ENCODE measurements around the gene TEC. TPM values are rescaled to one million over a fixed set of nuclear protein-coding genes. Genes with fewer than 3 reads are reported as not detected.
"Not testable (repeated sequence)": the region's sequence is repeated elsewhere in the genome, so short reads cannot be mapped to it uniquely, and the experiment has no call there.

TEC gene
- 1 to 10 TPM in 2 of 4 donors, under 1 TPM in 2; 0.20 to 1.9 (median 1.1) TPM for total RNA-seq

DNA sequence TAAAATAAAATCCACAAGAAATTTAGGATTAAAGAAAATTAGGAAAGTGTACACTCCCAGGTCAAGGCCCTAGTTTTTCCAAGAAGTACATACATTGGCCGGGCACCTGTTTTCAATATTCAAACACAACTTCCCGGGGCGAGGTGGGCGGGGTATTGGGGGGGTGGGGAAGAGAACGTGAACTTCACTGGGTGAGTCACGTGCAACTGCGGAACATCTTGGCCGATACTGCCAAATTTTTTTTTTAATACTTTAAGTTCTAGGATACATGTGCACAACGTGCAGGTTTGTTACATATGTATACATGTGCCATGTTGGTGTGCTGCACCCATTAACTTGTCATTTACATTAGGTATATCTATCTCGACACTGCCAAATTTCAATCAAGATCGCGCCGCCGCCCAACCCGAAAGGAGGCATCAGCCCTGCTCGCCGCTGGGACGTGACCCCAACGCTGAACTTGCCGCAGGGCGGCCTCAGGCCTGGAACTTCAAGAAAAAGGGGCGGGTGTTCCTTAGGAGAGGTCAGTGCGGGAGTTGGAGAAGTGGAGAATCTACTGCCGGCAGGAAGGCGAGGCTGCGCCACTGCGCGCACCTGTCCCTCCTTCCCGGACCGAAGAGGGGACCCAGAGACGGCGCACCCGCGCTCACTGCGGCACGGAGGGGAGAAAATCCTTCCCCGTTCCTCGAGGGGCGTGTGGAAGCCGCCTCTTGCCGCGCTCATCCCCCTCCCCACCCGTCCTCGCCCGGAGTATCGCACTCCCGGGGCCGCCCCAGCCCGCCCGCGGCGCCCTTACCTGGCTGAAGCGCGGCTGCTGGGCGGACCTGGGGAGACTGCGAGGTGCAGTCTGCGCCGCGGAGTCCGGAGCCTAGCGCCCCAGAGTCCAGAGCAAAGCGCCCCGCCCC lies at the start of gene TEC:
TEC (minus strand) TSS at position 883 of the 905 bp plus-strand sequence. CDS start 41,224 bp downstream, outside the sequence.
- in situ Hi-C loops (cut with MboI; ENCODE audit: low sequenced_read_pairs in 4 of 4) (no loop called here), intact Hi-C loops (cut with DNase I; ENCODE audit: low total_unique reads) (loop anchor here (2.0 to 10.0 kb wide), 3 partner anchors 72 to 566 kb away; partner anchors contain the start of genes NFXL1, OCIAD1 and SLAIN2)
- no peaks in the 10 kb centered on the region for H3K27me3 ChIP-seq
- H3K4me3 ChIP-seq, result peak within 1 kb of the TSS; percentile 92 to 100 (median 94)
- TF ChIP-seq POLR2A (IDR thresholded peaks at IDR 0.05), result peak; percentile 62 to 65
- TF ChIP-seq, protein P1, sequence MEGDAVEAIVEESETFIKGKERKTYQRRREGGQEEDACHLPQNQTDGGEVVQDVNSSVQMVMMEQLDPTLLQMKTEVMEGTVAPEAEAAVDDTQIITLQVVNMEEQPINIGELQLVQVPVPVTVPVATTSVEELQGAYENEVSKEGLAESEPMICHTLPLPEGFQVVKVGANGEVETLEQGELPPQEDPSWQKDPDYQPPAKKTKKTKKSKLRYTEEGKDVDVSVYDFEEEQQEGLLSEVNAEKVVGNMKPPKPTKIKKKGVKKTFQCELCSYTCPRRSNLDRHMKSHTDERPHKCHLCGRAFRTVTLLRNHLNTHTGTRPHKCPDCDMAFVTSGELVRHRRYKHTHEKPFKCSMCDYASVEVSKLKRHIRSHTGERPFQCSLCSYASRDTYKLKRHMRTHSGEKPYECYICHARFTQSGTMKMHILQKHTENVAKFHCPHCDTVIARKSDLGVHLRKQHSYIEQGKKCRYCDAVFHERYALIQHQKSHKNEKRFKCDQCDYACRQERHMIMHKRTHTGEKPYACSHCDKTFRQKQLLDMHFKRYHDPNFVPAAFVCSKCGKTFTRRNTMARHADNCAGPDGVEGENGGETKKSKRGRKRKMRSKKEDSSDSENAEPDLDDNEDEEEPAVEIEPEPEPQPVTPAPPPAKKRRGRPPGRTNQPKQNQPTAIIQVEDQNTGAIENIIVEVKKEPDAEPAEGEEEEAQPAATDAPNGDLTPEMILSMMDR (IDR thresholded peaks at IDR 0.05 in 4 of 5, conservative IDR thresholded peaks at IDR 0.05 in 1 of 5), result no peak
- peak; percentile 32 to 59 for DNase-seq
- H3K27ac ChIP-seq, result peak within 1 kb of the TSS; percentile 88 to 94 (median 92)
- no peaks in the 10 kb centered on the region for H3K36me3 ChIP-seq
- no peaks in the 10 kb centered on the region for H3K9me3 ChIP-seq
- peak; percentile 68 to 72 for ATAC-seq
- H3K4me1 ChIP-seq, result peaks cover 5% of the 10 kb centered on the region in 2 donors

DNA sequence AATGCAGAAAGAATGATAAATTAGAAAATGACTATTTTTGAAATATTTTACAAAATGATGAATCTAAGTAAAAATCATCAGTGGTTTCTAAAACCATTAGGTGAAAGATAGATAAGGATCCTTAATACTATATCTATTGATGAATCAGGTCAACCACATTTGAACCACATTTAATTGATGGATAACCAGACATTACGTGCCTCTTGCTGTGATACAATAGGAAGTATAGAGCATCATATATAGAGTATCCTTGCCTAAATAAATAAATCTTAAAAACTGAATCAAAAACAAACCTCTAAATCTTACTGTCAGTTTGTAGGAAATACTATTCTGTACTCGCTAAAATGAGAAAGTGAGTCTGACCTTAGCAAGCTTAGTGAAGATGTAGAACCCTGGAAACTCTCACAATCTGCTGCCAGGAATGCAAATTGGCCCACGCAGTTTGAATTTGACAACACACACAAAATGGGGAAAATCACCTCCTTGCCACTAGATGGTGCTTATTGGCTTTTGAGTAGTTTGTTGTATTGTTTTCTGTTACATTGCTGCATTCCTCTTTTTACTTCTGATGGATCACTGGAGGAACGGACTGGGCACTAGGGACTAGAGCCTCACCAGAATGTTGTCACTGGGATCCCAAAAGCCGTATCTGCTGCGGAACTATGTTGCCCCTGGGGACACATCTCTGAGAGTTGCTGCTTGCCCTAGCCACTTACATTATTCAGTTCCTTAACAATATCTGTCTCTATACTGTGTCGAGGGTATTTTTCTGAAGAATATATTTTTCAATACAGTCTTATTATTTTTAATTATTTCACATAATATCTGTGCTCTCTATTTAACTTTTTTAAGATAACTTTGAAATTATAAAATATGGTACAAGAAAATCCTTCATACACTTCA lies 46.3 kb upstream of the TEC start:
- no peaks in the 10 kb centered on the region for H3K27me3 ChIP-seq
- no peak overlapping the region for H3K27ac ChIP-seq
- ATAC-seq, result peak; percentile 36 to 66
- no peaks in the 10 kb centered on the region for H3K9me3 ChIP-seq
- DNase-seq, result no peak
- no peak for TF ChIP-seq POLR2A (IDR thresholded peaks at IDR 0.05)
- TF ChIP-seq, protein P1 (IDR thresholded peaks at IDR 0.05 in 4 of 5, conservative IDR thresholded peaks at IDR 0.05 in 1 of 5), result peak; percentile 30 to 71 (median 51)
- in situ Hi-C loops (cut with MboI; ENCODE audit: low sequenced_read_pairs in 4 of 4), result loop anchor here in 2 of 4 donors (5.0 to 25.0 kb wide), 2 partner anchors 96 to 646 kb away; no protein-coding TSS in a partner anchor
- H3K36me3 ChIP-seq, result no peaks in the 10 kb centered on the region
- intact Hi-C loops (cut with DNase I; ENCODE audit: low total_unique reads), result no loop called here
- H3K4me1 ChIP-seq, result no peaks in the 10 kb centered on the region
- H3K4me3 ChIP-seq, result no peak overlapping the region

DNA sequence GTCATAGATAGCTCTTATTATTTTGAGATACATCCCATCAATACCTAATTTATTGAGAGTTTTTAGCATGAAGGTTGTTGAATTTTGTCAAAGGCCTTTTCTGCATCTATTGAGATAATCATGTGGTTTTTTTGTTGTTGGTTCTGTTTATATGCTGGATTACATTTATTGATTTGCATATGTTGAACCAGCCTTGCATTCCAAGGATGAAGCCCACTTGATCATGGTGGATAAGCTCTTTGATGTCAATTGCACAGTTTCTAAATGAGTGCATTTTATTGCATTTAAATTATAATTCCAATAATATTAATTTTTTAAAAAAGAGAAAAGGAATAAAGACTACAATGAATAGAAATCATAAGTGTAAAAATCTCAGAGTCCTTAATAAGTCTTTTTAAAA lies 45.1 kb upstream of the TEC start:
- in situ Hi-C loops (cut with MboI; ENCODE audit: low sequenced_read_pairs in 4 of 4), result loop anchor here in 2 of 4 donors (5.0 to 25.0 kb wide), 2 partner anchors 98 to 648 kb away; no protein-coding TSS in a partner anchor
- H3K36me3 ChIP-seq; H3K4me3 ChIP-seq; H3K9me3 ChIP-seq; H3K4me1 ChIP-seq; DNase-seq; H3K27me3 ChIP-seq; H3K27ac ChIP-seq; intact Hi-C loops (cut with DNase I; ENCODE audit: low total_unique reads); ATAC-seq: not testable (repeated sequence)

DNA sequence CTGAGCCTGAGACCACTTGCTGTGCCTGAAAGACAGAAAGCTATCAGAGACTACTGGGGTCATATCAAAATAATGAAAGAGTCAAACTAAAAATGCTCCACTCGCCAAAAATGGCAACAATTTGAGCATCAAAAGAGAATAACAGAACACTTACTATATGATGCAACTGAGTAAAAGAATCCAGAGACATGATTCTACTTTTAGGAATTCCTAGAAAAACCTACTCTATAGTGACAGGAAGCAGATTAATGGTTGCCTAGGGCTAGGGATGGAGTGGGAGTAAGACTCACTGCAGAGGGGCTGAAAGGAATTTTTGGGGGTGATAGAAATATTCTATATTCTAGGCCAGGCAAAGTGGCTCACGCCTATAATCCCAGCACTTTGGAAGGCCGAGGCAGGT lies 42.3 kb upstream of the TEC start:
- H3K9me3 ChIP-seq, result no peaks in the 10 kb centered on the region
- no peaks in the 10 kb centered on the region for H3K36me3 ChIP-seq
- no peak overlapping the region for H3K27ac ChIP-seq
- DNase-seq, result no peak
- intact Hi-C loops (cut with DNase I; ENCODE audit: low total_unique reads), result no loop called here
- in situ Hi-C loops (cut with MboI; ENCODE audit: low sequenced_read_pairs in 4 of 4), result loop anchor here in 1 of 4 donors (25.0 kb wide), 1 partner anchor 650 kb away; no protein-coding TSS in a partner anchor
- TF ChIP-seq, protein P1 (IDR thresholded peaks at IDR 0.05 in 4 of 5, conservative IDR thresholded peaks at IDR 0.05 in 1 of 5), result no peak
- H3K27me3 ChIP-seq, result no peaks in the 10 kb centered on the region
- ATAC-seq, result no peak
- no peaks in the 10 kb centered on the region for H3K4me1 ChIP-seq
- no peak overlapping the region for H3K4me3 ChIP-seq

All from gastrocnemius medialis (tissue), 4 donors.